ENCODE measurements around the gene KIRREL3. TPM values are rescaled to one million over a fixed set of nuclear protein-coding genes. Genes with fewer than 3 reads are reported as not detected.

Gene KIRREL3
- total and polyA plus RNA-seq, 2 donors (not counting 3 experiments of a cell fraction or from before 2014, with no cell fraction given): not detected

GRCh38 chr11:126727381-126727780, 273.2 kb downstream of the KIRREL3 start:
- no peaks in the 10 kb centered on the region for H3K36me3 ChIP-seq (ENCODE audit: control insufficient read depth in 2 of 2, extremely low read depth in 1 of 2, insufficient read depth in 2 of 2, low read length in 2 of 2)
- BruUV-seq (replicated peaks): no TSS peak
- ChIA-PET POLR2A (no interaction called here), CTCF (no interaction called here)
- H3K27ac ChIP-seq (ENCODE audit: insufficient read depth, low read depth, low read length): no peak overlapping the region
- no peak for DNase-seq (ENCODE audit: low read depth, low spot score)
- dilution Hi-C loops (cut with MboI; ENCODE audit: extremely low pct_ligation_motif_present, low sequenced_read_pairs) (no loop called here), intact Hi-C loops (cut with micrococcal nuclease) (no loop called here)
- no peaks in the 10 kb centered on the region for H3K27me3 ChIP-seq (ENCODE audit: control insufficient read depth in 2 of 2, insufficient read depth in 2 of 2, low read length in 2 of 2)
- no peaks in the 10 kb centered on the region for H3K79me2 ChIP-seq (ENCODE audit: control insufficient read depth, insufficient read depth, low read length)
- H3K9me3 ChIP-seq (replicated peaks; ENCODE audit: control insufficient read depth, insufficient read depth, low read length): no peaks in the 10 kb centered on the region
- no peak overlapping the region for H3K4me2 ChIP-seq (ENCODE audit: insufficient read depth, low read length)
- H4K20me1 ChIP-seq (replicated peaks; ENCODE audit: control insufficient read depth, extremely low read depth, insufficient read depth, low read length): no peaks in the 10 kb centered on the region
- no peak overlapping the region for H3K9ac ChIP-seq (replicated peaks; ENCODE audit: extremely low read depth, insufficient read depth, low read length)
- TF ChIP-seq CTCF (IDR thresholded peaks at IDR 0.05; ENCODE audit: extremely low read depth in 1 of 2, insufficient read depth in 1 of 2, low read depth in 1 of 2, low read length in 2 of 2) (no peak), MYC (IDR thresholded peaks at IDR 0.05; ENCODE audit: low read depth, low read length) (no peak), POLR2AphosphoS5 (IDR thresholded peaks at IDR 0.05; ENCODE audit: insufficient read depth, low read depth, low read length) (no peak), EZH2 (IDR thresholded peaks at IDR 0.05; ENCODE audit: borderline replicate concordance, low read depth, low read length, severe bottlenecking) (no peak), GATA2 (IDR thresholded peaks at IDR 0.05; ENCODE audit: insufficient read depth, insufficient read length, low read depth, low read length) (no peak), MAX (IDR thresholded peaks at IDR 0.05; ENCODE audit: insufficient read depth, insufficient read length) (no peak), JUN (IDR thresholded peaks at IDR 0.05; ENCODE audit: borderline replicate concordance, insufficient read depth, insufficient read length, low read depth) (no peak), POLR2A (IDR thresholded peaks at IDR 0.05; ENCODE audit: low read depth, low read length) (no peak), FOS (IDR thresholded peaks at IDR 0.05; ENCODE audit: borderline replicate concordance, insufficient read depth, low read length) (no peak)
- no peak for FAIRE-seq
- H2AFZ ChIP-seq (ENCODE audit: low read depth, low read length): no peak overlapping the region
- H3K9me1 ChIP-seq (replicated peaks; ENCODE audit: control insufficient read depth, extremely low read depth, insufficient read depth, low read length): no peaks in the 10 kb centered on the region
- H3K4me1 ChIP-seq (ENCODE audit: control insufficient read depth, extremely low read depth, insufficient read depth, low read length): no peaks in the 10 kb centered on the region
- H3K4me3 ChIP-seq (replicated peaks in 1 of 3; ENCODE audit: insufficient read depth in 1 of 3, low read depth in 1 of 3, low read length in 3 of 3): no peak overlapping the region

Data from endothelial cell of umbilical vein (primary cell).